CD4-positive, alpha-beta T cell treated with Interleukin-4 for 4 hours (primary cell): ENCODE measurements around the gene GPX5.
"Not testable (repeated sequence)": the region's sequence is repeated elsewhere in the genome, so short reads cannot be mapped to it uniquely, and the experiment has no call there.

Source experiments
- DNase-seq: peaks from one replicate; pipeline ENCODE4 v3.0.0-alpha.2; 2020

Gene GPX5

GRCh38 chr6:28515676-28516075, 10.0 kb upstream of the GPX5 start, which contains the start of gene GPX6:
Gene GPX6, minus strand, starts transcription at chr6:28515793. Its CDS starts 50 bp downstream, at chr6:28515743.
- DNase-seq = no peak

- no peak for DNase-seq
Measured at GRCh38 chr6:28517964-28518363, 7.7 kb upstream of the GPX5 start.

GRCh38 chr6:28522594-28523240, 3.0 kb upstream of the GPX5 start:
- DNase-seq = no peak

GRCh38 chr6:28523241-28523622, 2.4 kb upstream of the GPX5 start:
- peak; percentile 27 for DNase-seq

GRCh38 chr6:28530777-28531176, 5.1 kb downstream of the GPX5 start:
- DNase-seq = no peak

GRCh38 chr6:28531479-28532128, 5.9 kb downstream of the GPX5 start:
- no peak for DNase-seq

- no peak for DNase-seq
Measured at GRCh38 chr6:28534306-28534705, 8.6 kb downstream of the GPX5 start.

- no peak for DNase-seq
Measured at GRCh38 chr6:28534875-28535274, 9.2 kb downstream of the GPX5 start.

GRCh38 chr6:28537065-28537464, 11.4 kb downstream of the GPX5 start:
- no peak for DNase-seq

GRCh38 chr6:28537509-28538140, 11.9 kb downstream of the GPX5 start:
- DNase-seq = no peak

GRCh38 chr6:28541996-28542395, 16.3 kb downstream of the GPX5 start:
- no peak for DNase-seq

- DNase-seq = peak; percentile 57
Measured at GRCh38 chr6:28542440-28543296, 17.0 kb downstream of the GPX5 start.

- DNase-seq = no peak
Measured at GRCh38 chr6:28543651-28544610, 18.2 kb downstream of the GPX5 start.

- DNase-seq = no peak
Measured at GRCh38 chr6:28545955-28546354, 20.3 kb downstream of the GPX5 start.

GRCh38 chr6:28547003-28547402, 21.3 kb downstream of the GPX5 start:
- DNase-seq = not testable (repeated sequence)

- DNase-seq = no peak
Measured at GRCh38 chr6:28551891-28552666, 26.4 kb downstream of the GPX5 start.

GRCh38 chr6:28553384-28553985, 27.8 kb downstream of the GPX5 start:
- DNase-seq = no peak

GRCh38 chr6:28553986-28554881, 28.6 kb downstream of the GPX5 start:
- DNase-seq = no peak

- no peak for DNase-seq
Measured at GRCh38 chr6:28555136-28555535, 29.5 kb downstream of the GPX5 start.

GRCh38 chr6:28558629-28559028, 32.9 kb downstream of the GPX5 start:
- no peak for DNase-seq
